Adrenal gland (tissue), 12 donors: Measurements from ENCODE around the gene ISY1. TPM values are rescaled to one million over a fixed set of nuclear protein-coding genes. Genes with fewer than 3 reads are reported as not detected.

Experiments used
- DNase-seq, 7 donors: peaks; one replicate each; pipeline ENCODE4 v3.0.0-alpha.2; 2019 to 2020
- H3K27ac ChIP-seq, 5 donors: fragments of 200-600 bp; sonication (generic) in 4 of 5; 1 replicate in 3 of 5; 2 replicates in 2 of 5; pipeline versions ENCODE4 v1.5.1 to v1.8.0; 2016 to 2020; ENCODE audit warnings: mild to moderate bottlenecking in 1 of 5
- H3K27me3 ChIP-seq: fragments of 200-600 bp; 2 replicates; pipeline ENCODE4 v1.8.0; 2021
- H3K36me3 ChIP-seq, 2 donors: fragments of 200-600 bp; replicated peaks in 1 of 2; 1 replicate in 1 of 2; 2 replicates in 1 of 2; pipeline versions ENCODE4 v1.5.1 to v1.8.0; 2018 to 2022
- H3K4me1 ChIP-seq, 2 donors: fragments of 200-600 bp; replicated peaks in 1 of 2; 1 replicate in 1 of 2; 2 replicates in 1 of 2; pipeline versions ENCODE4 v1.5.1 to v1.8.0; 2018 to 2021
- H3K4me3 ChIP-seq, 4 donors: fragments of 200-600 bp; sonication (generic) in 3 of 4; one replicate each; pipeline ENCODE4 v1.5.1; 2016 to 2018
- H3K9me3 ChIP-seq, 3 donors: fragments of 200-600 bp; sonication (generic) in 1 of 3; replicated peaks in 1 of 3; 1 replicate in 2 of 3; 2 replicates in 1 of 3; pipeline versions ENCODE4 v1.5.1 to v1.8.0; 2016 to 2021
- POLR2A ChIP-seq, 2 donors: fragments of 450-650 bp; IDR thresholded peaks; one replicate each; pipeline ENCODE4 v1.6.1; 2017; ENCODE audit warnings: antibody characterized with exemption in 2 of 2, mild to moderate bottlenecking in 2 of 2, moderate library complexity in 1 of 2
- WGBS, 4 donors: extraction: QIAGEN DNeasy Blood & Tissue Kit in 2 of 4; methylation state at CpG; one replicate each; pipeline versions ENCODE4 v1.1.5 to v1.1.7; 2013 to 2017; 5-methylcytosine and 5-hydroxymethylcytosine counted together
- intact Hi-C, 2 donors: fragments of 100-400 bp; cut with DNase I; formaldehyde crosslinking; loops; one replicate each; pipeline versions ENCODE4 v1.14.1 to v1.15.0; 2022 to 2023
- polyA plus RNA-seq, 3 donors: library from polyadenylated mRNA; stranded (reverse); fragments of 200-250 nt in 2 of 3; fragments of 350-450 nt in 1 of 3; fragmentation: Illumina TruSeq in 1 of 3; extraction: RNeasy Lipid Tissue Mini Kit (QIAGEN cat#74804) in 1 of 3; gene quantifications; one replicate each; pipeline ENCODE4 v1.2.3, GENCODE V29; 2013 to 2014
- total RNA-seq, 9 donors: library from RNA; depleted of rRNA in 4 of 9; stranded (reverse); fragments of >200 nt in 4 of 9; fragments of 120-200 nt in 1 of 9; fragmentation: NEBNext Ultra II Directional in 1 of 9; extraction: Animal tissue kit (Norgen Biotek cat#: 25700) in 1 of 9; gene quantifications; one replicate each; pipeline versions ENCODE4 v1.1.0 to v1.2.4, GENCODE V29; 2013 to 2023
- TF ChIP-seq, protein P1 (sequence below), 6 experiments: fragments of 450-650 bp in 4 of 6; fragments of 200-600 bp in 2 of 6; sonication (generic) in 1 of 6; IDR thresholded peaks; 1 replicate in 5 of 6; 2 replicates in 1 of 6; pipeline versions ENCODE4 v1.5.1 to v1.8.0; 2016 to 2021; ENCODE audit warnings: antibody characterized with exemption in 6 of 6, mild to moderate bottlenecking in 2 of 6, moderate library complexity in 1 of 6
- donor health status: healthy with polysubstance abuse.
- donor health status: Bipolar disorder and iron deficiency.
- donor health status: DM: yes; HTN: yes; CAD: no.
- donor health status: DM: no; HTN: no; CAD: no.
- donor health status: DM: no; HTN: no; CAD: no.
- donor health status: DM: yes; HTN: yes; CAD: no.

Gene ISY1
- total and polyA plus RNA-seq, 12 donors = 4.1 to 40.0 (median 26.1) TPM

GRCh38 chr3:129118745-129119144 is 42.1 kb downstream of the ISY1 start:
- H3K4me1 ChIP-seq = peaks cover 32 to 47% of the 10 kb centered on the region in 2 donors
- H3K27me3 ChIP-seq = no peaks in the 10 kb centered on the region
- no peaks in the 10 kb centered on the region for H3K9me3 ChIP-seq
- intact Hi-C loops = no loop called here
- peaks cover 0 to 4% of the 10 kb centered on the region in 2 donors for H3K36me3 ChIP-seq
- 64 to 83% (median 76%) methylated on average over 5 of the region's 5 CpGs for WGBS, 4 donors
- TF ChIP-seq POLR2A (IDR thresholded peaks at IDR 0.05) = no peak
- TF ChIP-seq, protein P1, sequence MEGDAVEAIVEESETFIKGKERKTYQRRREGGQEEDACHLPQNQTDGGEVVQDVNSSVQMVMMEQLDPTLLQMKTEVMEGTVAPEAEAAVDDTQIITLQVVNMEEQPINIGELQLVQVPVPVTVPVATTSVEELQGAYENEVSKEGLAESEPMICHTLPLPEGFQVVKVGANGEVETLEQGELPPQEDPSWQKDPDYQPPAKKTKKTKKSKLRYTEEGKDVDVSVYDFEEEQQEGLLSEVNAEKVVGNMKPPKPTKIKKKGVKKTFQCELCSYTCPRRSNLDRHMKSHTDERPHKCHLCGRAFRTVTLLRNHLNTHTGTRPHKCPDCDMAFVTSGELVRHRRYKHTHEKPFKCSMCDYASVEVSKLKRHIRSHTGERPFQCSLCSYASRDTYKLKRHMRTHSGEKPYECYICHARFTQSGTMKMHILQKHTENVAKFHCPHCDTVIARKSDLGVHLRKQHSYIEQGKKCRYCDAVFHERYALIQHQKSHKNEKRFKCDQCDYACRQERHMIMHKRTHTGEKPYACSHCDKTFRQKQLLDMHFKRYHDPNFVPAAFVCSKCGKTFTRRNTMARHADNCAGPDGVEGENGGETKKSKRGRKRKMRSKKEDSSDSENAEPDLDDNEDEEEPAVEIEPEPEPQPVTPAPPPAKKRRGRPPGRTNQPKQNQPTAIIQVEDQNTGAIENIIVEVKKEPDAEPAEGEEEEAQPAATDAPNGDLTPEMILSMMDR (IDR thresholded peaks at IDR 0.05) = no peak
- H3K4me3 ChIP-seq = no peak overlapping the region
- H3K27ac ChIP-seq = peak overlapping the region in 2 of 5 donors; percentile 91 to 99
- no peak for DNase-seq

DNA sequence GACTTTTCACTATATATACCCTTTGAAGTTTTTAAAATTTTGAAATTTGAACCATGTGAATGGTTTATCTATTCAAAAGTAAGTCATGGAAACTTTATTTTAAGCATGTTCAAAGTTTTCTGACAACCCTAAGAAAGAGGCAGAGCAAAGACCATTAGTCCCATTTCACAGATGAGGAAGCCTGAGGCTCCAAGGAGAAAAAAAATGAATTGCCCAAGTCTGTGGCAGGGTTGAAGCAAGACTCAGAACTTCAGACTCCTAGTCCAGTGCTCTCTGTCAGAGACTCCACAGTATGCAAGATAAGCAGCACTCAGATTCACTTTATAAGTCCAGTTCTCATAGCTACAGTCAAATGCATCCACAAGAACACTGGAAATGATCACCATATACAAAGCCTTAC is 43.7 kb downstream of the ISY1 start:
- Histone ChIP-seq H3K9me3 (no peaks in the 10 kb centered on the region), H3K27ac (peak overlapping the region in 3 of 5 donors; percentile 4 to 72 (median 64)), H3K4me3 (no peak overlapping the region), H3K36me3 (peaks cover 0 to 15% of the 10 kb centered on the region in 2 donors), H3K27me3 (no peaks in the 10 kb centered on the region), H3K4me1 (peaks cover 32 to 47% of the 10 kb centered on the region in 2 donors)
- no peak for TF ChIP-seq POLR2A (IDR thresholded peaks at IDR 0.05)
- TF ChIP-seq, protein P1 (IDR thresholded peaks at IDR 0.05) = no peak
- intact Hi-C loops = no loop called here
- no peak for DNase-seq

GRCh38 chr3:129116482-129116946 is 44.3 kb downstream of the ISY1 start:
- peak overlapping the region in 4 of 5 donors; percentile 22 to 85 (median 68) for H3K27ac ChIP-seq
- H3K4me3 ChIP-seq = peak overlapping the region in 1 of 4 donors; percentile 28
- no peaks in the 10 kb centered on the region for H3K9me3 ChIP-seq
- WGBS, 4 donors = 14 to 30% (median 23%) methylated on average over 3 to 5 of the region's 5 CpGs
- no peaks in the 10 kb centered on the region for H3K27me3 ChIP-seq
- DNase-seq = peak in 3 of 7 donors; percentile 42 to 62 (median 44)
- TF ChIP-seq, protein P1 (IDR thresholded peaks at IDR 0.05) = no peak
- TF ChIP-seq POLR2A (IDR thresholded peaks at IDR 0.05) = peak in 1 of 2 donors; percentile 30
- H3K4me1 ChIP-seq = peaks cover 32 to 47% of the 10 kb centered on the region in 2 donors
- H3K36me3 ChIP-seq = peaks cover 0 to 19% of the 10 kb centered on the region in 2 donors
- intact Hi-C loops = no loop called here

- intact Hi-C loops = no loop called here
- Histone ChIP-seq H3K4me1 (peaks cover 23 to 38% of the 10 kb centered on the region in 2 donors), H3K36me3 (peaks cover 0 to 19% of the 10 kb centered on the region in 2 donors), H3K27ac (peak overlapping the region in 1 of 5 donors; percentile 18), H3K9me3 (no peaks in the 10 kb centered on the region), H3K4me3 (no peak overlapping the region), H3K27me3 (no peaks in the 10 kb centered on the region)
- TF ChIP-seq, protein P1 (IDR thresholded peaks at IDR 0.05) = no peak
- no peak for TF ChIP-seq POLR2A (IDR thresholded peaks at IDR 0.05)
- WGBS, 4 donors = 87 to 97% (median 95%) methylated on average over 6 of the region's 6 CpGs
- DNase-seq = no peak
These were observed 46.4 kb downstream of the ISY1 start for GRCh38 chr3:129114455-129114854.
